K562 treated with DMSO at 1 percent for 48 hours (cell line): ENCODE data around the gene MED13L. TPM values are rescaled to one million over a fixed set of nuclear protein-coding genes. Genes with fewer than 3 reads are reported as not detected.

Source experiments
- total RNA-seq: library from RNA; unstranded; fragments of 300-600 nt; gene quantifications from 2 replicates; pipeline ENCODE4 v1.2.3, GENCODE V29; 2022; ENCODE audit warnings: low replicate concordance; ENCODE audit errors: extremely low read depth

MED13L gene
- total RNA-seq: not detected in 2 replicates

GRCh38 chr12:116277467-116278278 lies at the start of gene MED13L:
MED13L (minus strand) TSS chr12:116277693; CDS start chr12:116277131, 562 bp downstream.

